AG20443 (cell line): Measurements from ENCODE around the gene RBM20.

ENCODE experiments used
- DNase-seq: peaks from one replicate; pipeline ENCODE4 v3.0.0; 2012; ENCODE audit warnings: low spot score, mixed read lengths

Gene RBM20

GRCh38 chr10:110672580-110672919 lies 28.4 kb downstream of the RBM20 start:
- DNase-seq, result no peak

- peak; percentile 42 for DNase-seq
These were observed 31.9 kb downstream of the RBM20 start for GRCh38 chr10:110676016-110676415.

- DNase-seq, result no peak
These were observed 35.5 kb downstream of the RBM20 start for GRCh38 chr10:110679486-110680272.

- DNase-seq, result no peak
These were observed 36.3 kb downstream of the RBM20 start for GRCh38 chr10:110680273-110681020.

- peak; percentile 39 for DNase-seq
These were observed 37.0 kb downstream of the RBM20 start for GRCh38 chr10:110681023-110681681.

- no peak for DNase-seq
These were observed 38.2 kb downstream of the RBM20 start for GRCh38 chr10:110682348-110682747.

GRCh38 chr10:110684800-110685446 lies 40.8 kb downstream of the RBM20 start:
- DNase-seq, result peak; percentile 81

- DNase-seq, result no peak
These were observed 41.9 kb downstream of the RBM20 start for GRCh38 chr10:110686047-110686446.

- no peak for DNase-seq
These were observed 42.8 kb downstream of the RBM20 start for GRCh38 chr10:110686949-110687348.

GRCh38 chr10:110687400-110687799 lies 43.3 kb downstream of the RBM20 start:
- DNase-seq, result no peak

- no peak for DNase-seq
These were observed 47.0 kb downstream of the RBM20 start for GRCh38 chr10:110691139-110691538.

GRCh38 chr10:110694263-110694662 lies 50.1 kb downstream of the RBM20 start:
- no peak for DNase-seq

GRCh38 chr10:110694820-110695538 lies 50.8 kb downstream of the RBM20 start:
- DNase-seq, result no peak

GRCh38 chr10:110695539-110695886 lies 51.4 kb downstream of the RBM20 start:
- DNase-seq, result no peak

GRCh38 chr10:110696436-110696835 lies 52.3 kb downstream of the RBM20 start:
- no peak for DNase-seq

- no peak for DNase-seq
These were observed 54.2 kb downstream of the RBM20 start for GRCh38 chr10:110698340-110698739.

- no peak for DNase-seq
These were observed 54.7 kb downstream of the RBM20 start for GRCh38 chr10:110698782-110699201.

GRCh38 chr10:110699859-110700468 lies 55.8 kb downstream of the RBM20 start:
- DNase-seq, result no peak

GRCh38 chr10:110700947-110701616 lies 56.9 kb downstream of the RBM20 start:
- DNase-seq, result no peak

GRCh38 chr10:110701617-110701971 lies 57.5 kb downstream of the RBM20 start:
- no peak for DNase-seq

GRCh38 chr10:110704070-110704469 lies 59.9 kb downstream of the RBM20 start:
- no peak for DNase-seq
